ENCODE data around the gene CCDC97. TPM values are rescaled to one million over a fixed set of nuclear protein-coding genes. Genes with fewer than 3 reads are reported as not detected.
"Not testable (repeated sequence)": the region's sequence is repeated elsewhere in the genome, so short reads cannot be mapped to it uniquely, and the experiment has no call there.

The CCDC97 gene
- total RNA-seq, 1 experiment from 2014 or later = 39.4 TPM

- H3K79me1 ChIP-seq (ENCODE audit: insufficient read depth, low read depth, low read length, poor library complexity, severe bottlenecking) = peaks cover 5% of the 10 kb centered on the region
- no peak overlapping the region for H2BK15ac ChIP-seq (ENCODE audit: low read depth, low read length)
- no peak overlapping the region for H2BK20ac ChIP-seq (ENCODE audit: low read depth, low read length, poor library complexity, severe bottlenecking)
- H2BK120ac ChIP-seq (ENCODE audit: low read depth, low read length, poor library complexity, severe bottlenecking) = no peak overlapping the region
- no peak overlapping the region for H3K23ac ChIP-seq (ENCODE audit: insufficient read length, low read depth, low read length)
- H2BK12ac ChIP-seq (ENCODE audit: insufficient read length, low read depth, low read length) = no peak overlapping the region
- H3K14ac ChIP-seq (ENCODE audit: insufficient read depth, low read length) = no peak overlapping the region
- H3K9me3 ChIP-seq (ENCODE audit: control insufficient read depth, low read depth, low read length) = no peaks in the 10 kb centered on the region
- no peak overlapping the region for H3K56ac ChIP-seq (ENCODE audit: insufficient read length, low read depth, low read length)
- no peak overlapping the region for H2BK5ac ChIP-seq (ENCODE audit: insufficient read length, low read length)
- TF ChIP-seq, protein P1, sequence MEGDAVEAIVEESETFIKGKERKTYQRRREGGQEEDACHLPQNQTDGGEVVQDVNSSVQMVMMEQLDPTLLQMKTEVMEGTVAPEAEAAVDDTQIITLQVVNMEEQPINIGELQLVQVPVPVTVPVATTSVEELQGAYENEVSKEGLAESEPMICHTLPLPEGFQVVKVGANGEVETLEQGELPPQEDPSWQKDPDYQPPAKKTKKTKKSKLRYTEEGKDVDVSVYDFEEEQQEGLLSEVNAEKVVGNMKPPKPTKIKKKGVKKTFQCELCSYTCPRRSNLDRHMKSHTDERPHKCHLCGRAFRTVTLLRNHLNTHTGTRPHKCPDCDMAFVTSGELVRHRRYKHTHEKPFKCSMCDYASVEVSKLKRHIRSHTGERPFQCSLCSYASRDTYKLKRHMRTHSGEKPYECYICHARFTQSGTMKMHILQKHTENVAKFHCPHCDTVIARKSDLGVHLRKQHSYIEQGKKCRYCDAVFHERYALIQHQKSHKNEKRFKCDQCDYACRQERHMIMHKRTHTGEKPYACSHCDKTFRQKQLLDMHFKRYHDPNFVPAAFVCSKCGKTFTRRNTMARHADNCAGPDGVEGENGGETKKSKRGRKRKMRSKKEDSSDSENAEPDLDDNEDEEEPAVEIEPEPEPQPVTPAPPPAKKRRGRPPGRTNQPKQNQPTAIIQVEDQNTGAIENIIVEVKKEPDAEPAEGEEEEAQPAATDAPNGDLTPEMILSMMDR (conservative IDR thresholded peaks at IDR 0.05) = no peak
- Mint-ChIP-seq H3K4me3 (peak overlapping the region in 1 of 2 experiments; percentile 41; a peak in 2 of 5 replicates), H3K27ac (peak overlapping the region in 2 of 3 experiments; percentile 87 to 90; a peak in 6 of 7 replicates), H3K9me3 (no peaks in the 10 kb centered on the region), H3K27me3 (ENCODE audit: low read depth) (no peaks in the 10 kb centered on the region), H3K4me1 (peaks cover 17 to 26% of the 10 kb centered on the region in 2 experiments), H3K36me3 (ENCODE audit: insufficient read depth in 1 of 3, low read depth in 3 of 3) (peaks cover 59 to 97% (median 93%) of the 10 kb centered on the region in 3 experiments)
- no peak overlapping the region for H2AFZ ChIP-seq (ENCODE audit: low read length)
- H4K91ac ChIP-seq (ENCODE audit: insufficient read length, low read depth, low read length) = no peak overlapping the region
- no CpG with 5 or more reads among the region's 3 CpGs for WGBS (ENCODE audit: extremely low coverage, insufficient read length, low lambda C conversion rate)
- no peak overlapping the region for H3K18ac ChIP-seq (ENCODE audit: insufficient read length, low read depth, low read length)
- no peak overlapping the region for H2AK5ac ChIP-seq (ENCODE audit: insufficient read length, low read length)
- H4K8ac ChIP-seq (replicated peaks; ENCODE audit: insufficient read length, low read depth, low read length) = no peak overlapping the region
- no peak overlapping the region for H3K27ac ChIP-seq (ENCODE audit: insufficient read length, low read depth, low read length)
- H3K27me3 ChIP-seq (ENCODE audit: insufficient read depth, low read length) = no peaks in the 10 kb centered on the region
- H3T11ph ChIP-seq (ENCODE audit: low read length) = no peak overlapping the region
- H4K5ac ChIP-seq (ENCODE audit: insufficient read length, low read depth, low read length) = no peak overlapping the region
- no peak overlapping the region for H3K4ac ChIP-seq (ENCODE audit: low read depth, low read length)
- peaks cover 7% of the 10 kb centered on the region; the same call in 1 of the 2 replicates for H3K4me1 ChIP-seq (ENCODE audit: insufficient read depth, low read length)
- DNase-seq = no peak
- no peaks in the 10 kb centered on the region for H3K23me2 ChIP-seq (ENCODE audit: insufficient read length, low read depth, low read length, poor library complexity, severe bottlenecking)
- no peak overlapping the region for H3K9ac ChIP-seq (ENCODE audit: extremely low read depth, insufficient read length, low read length)
- peak overlapping the region; percentile 26 for H3K4me2 ChIP-seq (ENCODE audit: insufficient read depth, insufficient read length, low read length)
- H3K79me2 ChIP-seq (ENCODE audit: insufficient read depth, low read length) = no peaks in the 10 kb centered on the region
- H4K20me1 ChIP-seq (ENCODE audit: control insufficient read depth, insufficient read depth, insufficient read length) = no peaks in the 10 kb centered on the region
These were observed 21.1 kb upstream of the CCDC97 start for GRCh38 chr19:41288673-41289530.

- H3K23me2 ChIP-seq (ENCODE audit: insufficient read length, low read depth, low read length, poor library complexity, severe bottlenecking); H3K79me1 ChIP-seq (ENCODE audit: insufficient read depth, low read depth, low read length, poor library complexity, severe bottlenecking); H4K91ac ChIP-seq (ENCODE audit: insufficient read length, low read depth, low read length); H2BK20ac ChIP-seq (ENCODE audit: low read depth, low read length, poor library complexity, severe bottlenecking); H3T11ph ChIP-seq (ENCODE audit: low read length); H3K9ac ChIP-seq (ENCODE audit: extremely low read depth, insufficient read length, low read length); H4K8ac ChIP-seq (replicated peaks; ENCODE audit: insufficient read length, low read depth, low read length); H3K18ac ChIP-seq (ENCODE audit: insufficient read length, low read depth, low read length); H3K4me1 ChIP-seq (ENCODE audit: insufficient read depth, low read length); H4K5ac ChIP-seq (ENCODE audit: insufficient read length, low read depth, low read length); DNase-seq; H2BK120ac ChIP-seq (ENCODE audit: low read depth, low read length, poor library complexity, severe bottlenecking); H3K23ac ChIP-seq (ENCODE audit: insufficient read length, low read depth, low read length); H2AK5ac ChIP-seq (ENCODE audit: insufficient read length, low read length); H3K56ac ChIP-seq (ENCODE audit: insufficient read length, low read depth, low read length); H3K9me3 Mint-ChIP-seq; H3K9me3 ChIP-seq (ENCODE audit: control insufficient read depth, low read depth, low read length); H3K4me3 Mint-ChIP-seq; H2BK15ac ChIP-seq (ENCODE audit: low read depth, low read length); H3K4me2 ChIP-seq (ENCODE audit: insufficient read depth, insufficient read length, low read length); H2BK5ac ChIP-seq (ENCODE audit: insufficient read length, low read length); H3K27ac ChIP-seq (ENCODE audit: insufficient read length, low read depth, low read length); H4K20me1 ChIP-seq (ENCODE audit: control insufficient read depth, insufficient read depth, insufficient read length); H2BK12ac ChIP-seq (ENCODE audit: insufficient read length, low read depth, low read length); H3K14ac ChIP-seq (ENCODE audit: insufficient read depth, low read length); H3K79me2 ChIP-seq (ENCODE audit: insufficient read depth, low read length); H3K27me3 ChIP-seq (ENCODE audit: insufficient read depth, low read length); H3K4ac ChIP-seq (ENCODE audit: low read depth, low read length); H3K27me3 Mint-ChIP-seq (ENCODE audit: low read depth); H2AFZ ChIP-seq (ENCODE audit: low read length): not testable (repeated sequence)
- peaks cover 17 to 26% of the 10 kb centered on the region in 2 experiments for H3K4me1 Mint-ChIP-seq
- H3K36me3 Mint-ChIP-seq (ENCODE audit: insufficient read depth in 1 of 3, low read depth in 3 of 3) = peaks cover 64 to 98% (median 96%) of the 10 kb centered on the region in 3 experiments
- H3K27ac Mint-ChIP-seq = peak overlapping the region in 1 of 3 experiments; percentile 90; a peak in 2 of 7 replicates
- no CpG with 5 or more reads among the region's 8 CpGs for WGBS (ENCODE audit: extremely low coverage, insufficient read length, low lambda C conversion rate)
These were observed 20.2 kb upstream of the CCDC97 start for GRCh38 chr19:41289814-41290213.

Measured in H9 (cell line).